ENCODE measurements around the gene BCAS3.
"Not testable (repeated sequence)": the region's sequence is repeated elsewhere in the genome, so short reads cannot be mapped to it uniquely, and the experiment has no call there.

Gene BCAS3

GRCh38 chr17:60798576-60798975, 120.9 kb downstream of the BCAS3 start:
- DNase-seq (ENCODE audit: low spot score), result no peak

- DNase-seq (ENCODE audit: low spot score), result no peak
Measured at GRCh38 chr17:60802377-60802776, 124.7 kb downstream of the BCAS3 start.

- DNase-seq (ENCODE audit: low spot score), result no peak
Measured at GRCh38 chr17:60803059-60803458, 125.4 kb downstream of the BCAS3 start.

GRCh38 chr17:60804831-60805230, 127.2 kb downstream of the BCAS3 start:
- no peak for DNase-seq (ENCODE audit: low spot score)

GRCh38 chr17:60809421-60809820, 131.8 kb downstream of the BCAS3 start:
- no peak for DNase-seq (ENCODE audit: low spot score)

- DNase-seq (ENCODE audit: low spot score), result not testable (repeated sequence)
Measured at GRCh38 chr17:60814941-60815340, 137.3 kb downstream of the BCAS3 start.

- no peak for DNase-seq (ENCODE audit: low spot score)
Measured at GRCh38 chr17:60817192-60817591, 139.5 kb downstream of the BCAS3 start.

- DNase-seq (ENCODE audit: low spot score), result no peak
Measured at GRCh38 chr17:60819447-60820130, 141.9 kb downstream of the BCAS3 start.

- DNase-seq (ENCODE audit: low spot score), result no peak
Measured at GRCh38 chr17:60823515-60823914, 145.9 kb downstream of the BCAS3 start.

GRCh38 chr17:60825351-60825750, 147.7 kb downstream of the BCAS3 start:
- no peak for DNase-seq (ENCODE audit: low spot score)

- DNase-seq (ENCODE audit: low spot score), result no peak
Measured at GRCh38 chr17:60827943-60828342, 150.3 kb downstream of the BCAS3 start.

- no peak for DNase-seq (ENCODE audit: low spot score)
Measured at GRCh38 chr17:60832151-60832585, 154.5 kb downstream of the BCAS3 start.

GRCh38 chr17:60832631-60833030, 155.0 kb downstream of the BCAS3 start:
- DNase-seq (ENCODE audit: low spot score), result no peak

- no peak for DNase-seq (ENCODE audit: low spot score)
Measured at GRCh38 chr17:60840456-60840855, 162.8 kb downstream of the BCAS3 start.

GRCh38 chr17:60845012-60845411, 167.4 kb downstream of the BCAS3 start:
- no peak for DNase-seq (ENCODE audit: low spot score)

GRCh38 chr17:60846175-60846574, 168.5 kb downstream of the BCAS3 start:
- DNase-seq (ENCODE audit: low spot score), result no peak

- DNase-seq (ENCODE audit: low spot score), result no peak
Measured at GRCh38 chr17:60851181-60851580, 173.5 kb downstream of the BCAS3 start.

GRCh38 chr17:60857556-60858080, 180.0 kb downstream of the BCAS3 start:
- DNase-seq (ENCODE audit: low spot score), result no peak

GRCh38 chr17:60862482-60862881, 184.8 kb downstream of the BCAS3 start:
- DNase-seq (ENCODE audit: low spot score), result no peak

GRCh38 chr17:60863892-60864707, 186.4 kb downstream of the BCAS3 start:
- DNase-seq (ENCODE audit: low spot score), result no peak

GRCh38 chr17:60864708-60865005, 187.0 kb downstream of the BCAS3 start:
- DNase-seq (ENCODE audit: low spot score), result no peak

- no peak for DNase-seq (ENCODE audit: low spot score)
Measured at GRCh38 chr17:60874772-60875171, 197.1 kb downstream of the BCAS3 start.
